PFSK-1 (cell line): ENCODE data around the gene FDXR. TPM values are rescaled to one million over a fixed set of nuclear protein-coding genes. Genes with fewer than 3 reads are reported as not detected.

Source experiments
- FOXP2 ChIP-seq: optimal IDR thresholded peaks from 2 replicates; pipeline ENCODE3; 2011; ENCODE audit warnings: borderline replicate concordance, control low read depth, inconsistent platforms; ENCODE audit not compliant: insufficient read depth; ENCODE audit errors: extremely low read length, extremely low read depth
- POLR2AphosphoS5 ChIP-seq: IDR thresholded peaks from 2 replicates; pipeline ENCODE4 v1.6.1; 2012; ENCODE audit warnings: low read depth, mild to moderate bottlenecking, control low read depth, low read length, moderate library complexity
- REST ChIP-seq, 2 experiments: IDR thresholded peaks; 2 replicates each; pipeline versions ENCODE4 v1.6.1 to v1.8.0; 2011 to 2012; ENCODE audit warnings: low read depth in 2 of 2, low read length in 2 of 2, control low read depth in 1 of 2, inconsistent platforms in 1 of 2, mild to moderate bottlenecking in 1 of 2, moderate library complexity in 1 of 2; ENCODE audit not compliant: insufficient read depth in 1 of 2
- SIN3A ChIP-seq: IDR thresholded peaks from 2 replicates; pipeline ENCODE4 v1.6.1; 2012; ENCODE audit warnings: mild to moderate bottlenecking, low read length, moderate library complexity, borderline replicate concordance; ENCODE audit not compliant: insufficient read depth
- TAF1 ChIP-seq: IDR thresholded peaks from 2 replicates; pipeline ENCODE4 v1.6.1; 2012; ENCODE audit warnings: low read length, control low read depth, borderline replicate concordance; ENCODE audit not compliant: insufficient read depth
- polyA plus RNA-seq: library from polyadenylated mRNA; unstranded; fragments of >200 nt; gene quantifications from one replicate; pipeline ENCODE4 v1.2.1, GENCODE V29; 2012; ENCODE audit warnings: low read depth, missing spikeins; ENCODE audit not compliant: insufficient read length

Gene FDXR
- 32.6 TPM for polyA plus RNA-seq

- TF ChIP-seq POLR2AphosphoS5: peak; percentile 70
- TF ChIP-seq SIN3A: no peak
- peak; percentile 12 for TF ChIP-seq FOXP2
- no peak for TF ChIP-seq REST (IDR thresholded peaks at IDR 0.05; ENCODE audit: insufficient read depth in 1 of 2, low read depth in 2 of 2, low read length in 2 of 2)
- TF ChIP-seq TAF1: peak; percentile 82; the same call in 1 of the 2 replicates
Observed at GRCh38 chr17:74872313-74873036, at the start of gene FDXR. Gene FDXR (minus strand): TSS chr17:74872994. CDS start chr17:74872944, 50 bp downstream.

- TF ChIP-seq FOXP2 (no peak), TAF1 (no peak), SIN3A (no peak), POLR2AphosphoS5 (no peak), REST (IDR thresholded peaks at IDR 0.05; ENCODE audit: insufficient read depth in 1 of 2, low read depth in 2 of 2, low read length in 2 of 2) (no peak)
Observed at GRCh38 chr17:74922172-74922571, 49.4 kb upstream of the FDXR start.

GRCh38 chr17:74921769-74922168 is 49.0 kb upstream of the FDXR start:
- TF ChIP-seq POLR2AphosphoS5 (no peak), FOXP2 (no peak), REST (IDR thresholded peaks at IDR 0.05; ENCODE audit: insufficient read depth in 1 of 2, low read depth in 2 of 2, low read length in 2 of 2) (no peak), TAF1 (no peak), SIN3A (no peak)

GRCh38 chr17:74921026-74921681 is 48.4 kb upstream of the FDXR start:
- no peak for TF ChIP-seq REST (IDR thresholded peaks at IDR 0.05; ENCODE audit: insufficient read depth in 1 of 2, low read depth in 2 of 2, low read length in 2 of 2)
- TF ChIP-seq FOXP2: no peak
- TF ChIP-seq POLR2AphosphoS5: no peak
- TF ChIP-seq SIN3A: no peak
- TF ChIP-seq TAF1: no peak
